Neural cell (in vitro differentiated cells): ENCODE measurements around the gene SORCS1. TPM values are rescaled to one million over a fixed set of nuclear protein-coding genes. Genes with fewer than 3 reads are reported as not detected.

ENCODE experiments used
- H2AFZ ChIP-seq: fragments of 200-600, 300-800 bp; sonication (generic), shearing (Covaris generic); 2 replicates; pipeline ENCODE4 v1.6.0; 2014; ENCODE audit warnings: low read depth, mild to moderate bottlenecking, antibody characterized with exemption, low read length, moderate library complexity
- H3F3A ChIP-seq: fragments of 200-600 bp; shearing (Covaris generic); 2 replicates; pipeline ENCODE4 v1.6.1; 2016; ENCODE audit warnings: mild to moderate bottlenecking, moderate library complexity, mixed read lengths, antibody characterized with exemption, low read length; ENCODE audit not compliant: insufficient read depth, poor library complexity, severe bottlenecking
- H3K27ac ChIP-seq: fragments of 200-600, 300-800 bp; sonication (generic), shearing (Covaris generic); 2 replicates; pipeline ENCODE4 v1.5.1; 2014; ENCODE audit warnings: mild to moderate bottlenecking, low read length, moderate library complexity
- H3K27me3 ChIP-seq: fragments of 300-800, 200-600 bp; sonication (generic), shearing (Covaris generic); 2 replicates; pipeline ENCODE4 v1.6.0; 2014; ENCODE audit warnings: mild to moderate bottlenecking, low read depth, low read length, moderate library complexity; ENCODE audit not compliant: insufficient read depth
- H3K36me3 ChIP-seq: fragments of 300-800, 200-600 bp; sonication (generic), shearing (Covaris generic); 2 replicates; pipeline ENCODE4 v1.5.1; 2014; ENCODE audit warnings: mild to moderate bottlenecking, antibody characterized with exemption, low read length, moderate library complexity; ENCODE audit not compliant: insufficient read depth
- H3K4me2 ChIP-seq: fragments of 300-800, 200-600 bp; sonication (generic), shearing (Covaris generic); 2 replicates; pipeline ENCODE4 v1.6.0; 2014; ENCODE audit warnings: mild to moderate bottlenecking, low read length
- H3K4me3 ChIP-seq: fragments of 300-800, 200-600 bp; sonication (generic), shearing (Covaris generic); 2 replicates; pipeline ENCODE4 v1.5.1; 2014; ENCODE audit warnings: mild to moderate bottlenecking, low read length, moderate library complexity
- H3K79me2 ChIP-seq: fragments of 200-600 bp; shearing (Covaris generic); replicated peaks from 2 replicates; pipeline ENCODE4 v1.6.0; 2014; ENCODE audit warnings: mild to moderate bottlenecking, low read length, moderate library complexity; ENCODE audit not compliant: insufficient read depth
- H3K9ac ChIP-seq: fragments of 300-800, 200-600 bp; sonication (generic), shearing (Covaris generic); 2 replicates; pipeline ENCODE4 v1.6.1; 2016; ENCODE audit warnings: mild to moderate bottlenecking, low read length, mixed read lengths
- H3K9me2 ChIP-seq: fragments of 200-600 bp; shearing (Covaris generic); 2 replicates; pipeline ENCODE4 v1.6.1; 2016; ENCODE audit warnings: mild to moderate bottlenecking, low read length, mixed read lengths; ENCODE audit not compliant: insufficient read depth
- H3K9me3 ChIP-seq: fragments of 200-600, 300-800 bp; sonication (generic), shearing (Covaris generic); 2 replicates; pipeline ENCODE4 v1.6.1; 2016; ENCODE audit warnings: mild to moderate bottlenecking, mixed run types, low read length, moderate library complexity, mixed read lengths
- H4K20me1 ChIP-seq: fragments of 200-600 bp; shearing (Covaris generic); 2 replicates; pipeline ENCODE4 v1.6.1; 2016; ENCODE audit warnings: mild to moderate bottlenecking, mixed run types; ENCODE audit not compliant: insufficient read depth
- CTCF ChIP-seq: fragments of 450-650 bp; IDR thresholded peaks from 2 replicates; pipeline ENCODE4 v1.5.1; 2014; ENCODE audit warnings: antibody characterized with exemption, mild to moderate bottlenecking, moderate library complexity; ENCODE audit not compliant: poor library complexity, severe bottlenecking
- EP300 ChIP-seq: fragments of 450-650 bp; conservative IDR thresholded peaks from 2 replicates; pipeline ENCODE4 v1.6.1; 2014; ENCODE audit warnings: antibody characterized with exemption, mild to moderate bottlenecking, moderate library complexity; ENCODE audit not compliant: poor library complexity, severe bottlenecking
- EZH2 ChIP-seq: fragments of 200-600, 300-800 bp; shearing (Covaris generic), sonication (generic); IDR thresholded peaks from 2 replicates; pipeline ENCODE4 v1.6.1; 2014; ENCODE audit warnings: antibody characterized with exemption, low read length, borderline replicate concordance, mild to moderate bottlenecking; ENCODE audit not compliant: insufficient read depth, poor library complexity, severe bottlenecking
- MXI1 ChIP-seq: fragments of 450-650 bp; conservative IDR thresholded peaks from 2 replicates; pipeline ENCODE4 v1.6.1; 2014; ENCODE audit warnings: antibody characterized with exemption, mild to moderate bottlenecking; ENCODE audit not compliant: poor library complexity, severe bottlenecking
- POLR2AphosphoS5 ChIP-seq: IDR thresholded peaks from 2 replicates; pipeline ENCODE4 v1.6.1; 2012
- RAD21 ChIP-seq: fragments of 450-650 bp; conservative IDR thresholded peaks from 2 replicates; pipeline ENCODE4 v1.6.1; 2014; ENCODE audit warnings: antibody characterized with exemption, mild to moderate bottlenecking, moderate library complexity
- REST ChIP-seq: IDR thresholded peaks from 2 replicates; pipeline ENCODE4 v1.6.1; 2012; ENCODE audit warnings: borderline replicate concordance
- SMC3 ChIP-seq: fragments of 450-650 bp; conservative IDR thresholded peaks from 2 replicates; pipeline ENCODE4 v1.6.1; 2014; ENCODE audit warnings: antibody characterized with exemption, mild to moderate bottlenecking, moderate library complexity; ENCODE audit not compliant: poor library complexity
- TAF1 ChIP-seq: IDR thresholded peaks from 2 replicates; pipeline ENCODE4 v1.6.1; 2012; ENCODE audit warnings: low read depth
- polyA plus RNA-seq: library from polyadenylated mRNA; depleted of rRNA; stranded (reverse); fragments of >200 nt; gene quantifications from 2 replicates; pipeline ENCODE4 v1.2.3, GENCODE V29; 2014

SORCS1 gene
- polyA plus RNA-seq, 1 donor from 2014 or later, result 27.0 TPM

- Histone ChIP-seq H2AFZ (no peak overlapping the region), H3F3A (no peaks in the 10 kb centered on the region), H4K20me1 (no peaks in the 10 kb centered on the region), H3K9ac (no peak overlapping the region), H3K27ac (peak overlapping the region; percentile 32), H3K4me3 (no peak overlapping the region), H3K9me2 (no peaks in the 10 kb centered on the region), H3K36me3 (no peaks in the 10 kb centered on the region), H3K4me2 (no peak overlapping the region), H3K27me3 (no peaks in the 10 kb centered on the region), H3K79me2 (no peaks in the 10 kb centered on the region), H3K9me3 (no peaks in the 10 kb centered on the region)
- TF ChIP-seq EZH2, result no peak
- TF ChIP-seq POLR2AphosphoS5, result no peak
- no peak for TF ChIP-seq SMC3
- no peak for TF ChIP-seq RAD21
- no peak for TF ChIP-seq EP300
Measured at GRCh38 chr10:106956216-106956915, 208.1 kb downstream of the SORCS1 start.

DNA sequence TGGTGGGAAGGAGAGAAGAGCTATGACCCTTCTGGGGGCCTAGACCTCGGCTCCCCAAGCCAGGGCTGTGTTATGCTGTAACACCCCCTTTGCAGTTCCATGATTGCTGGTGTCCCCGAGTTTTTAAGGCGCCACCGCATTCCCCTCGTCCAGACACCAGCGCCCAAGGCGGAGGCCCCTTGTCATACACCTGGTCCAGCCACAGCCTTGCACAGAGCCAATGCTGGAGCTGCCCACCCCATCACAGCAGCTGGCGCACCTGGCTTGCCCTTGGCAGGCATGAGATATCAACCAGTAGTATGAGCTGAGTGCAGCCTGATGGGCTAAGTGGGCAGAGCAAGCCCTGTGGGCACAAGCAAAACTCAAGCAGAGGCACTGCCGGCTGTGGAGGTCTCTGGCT, 209.4 kb downstream of the SORCS1 start:
- H3K27ac ChIP-seq, result no peak overlapping the region
- H3K79me2 ChIP-seq, result no peaks in the 10 kb centered on the region

More for the DNA sequence above, 209.4 kb downstream of the SORCS1 start:
- no peaks in the 10 kb centered on the region for H3K36me3 ChIP-seq
- H3K27me3 ChIP-seq, result no peaks in the 10 kb centered on the region
- H3K4me3 ChIP-seq, result no peak overlapping the region
- no peaks in the 10 kb centered on the region for H4K20me1 ChIP-seq
- no peak for TF ChIP-seq TAF1
- TF ChIP-seq RAD21, result no peak
- TF ChIP-seq REST, result no peak
- TF ChIP-seq EP300, result no peak
- TF ChIP-seq MXI1, result no peak
- TF ChIP-seq SMC3, result no peak
- no peak for TF ChIP-seq CTCF
- no peak for TF ChIP-seq POLR2AphosphoS5
- TF ChIP-seq EZH2, result no peak
- no peak overlapping the region for H3K9ac ChIP-seq
- no peak overlapping the region for H2AFZ ChIP-seq
- H3K4me2 ChIP-seq, result no peak overlapping the region
- no peaks in the 10 kb centered on the region for H3F3A ChIP-seq
- H3K9me2 ChIP-seq, result no peaks in the 10 kb centered on the region
- no peaks in the 10 kb centered on the region for H3K9me3 ChIP-seq
